Loucy (cell line): ENCODE data around the gene SLC4A9.

Source experiments
- H2AFZ ChIP-seq: fragments of 200-600 bp; sonication (generic); 2 replicates; pipeline ENCODE4 v1.6.0; 2016; ENCODE audit warnings: antibody characterized with exemption, mild to moderate bottlenecking, low read length, moderate library complexity
- H3F3A ChIP-seq: fragments of 200-600 bp; 2 replicates; pipeline ENCODE4 v1.6.0; 2016; ENCODE audit warnings: antibody characterized with exemption, low read depth, mild to moderate bottlenecking
- H3K27me3 ChIP-seq: fragments of 200-600 bp; sonication (generic); 2 replicates; pipeline ENCODE4 v1.6.1; 2014; ENCODE audit warnings: low read length, mild to moderate bottlenecking; ENCODE audit not compliant: insufficient read depth, poor library complexity, severe bottlenecking
- H3K36me3 ChIP-seq: fragments of 200-600 bp; sonication (generic); 2 replicates; pipeline ENCODE4 v1.6.1; 2016; ENCODE audit warnings: low read length; ENCODE audit not compliant: insufficient read depth
- H3K4me1 ChIP-seq: fragments of 200-600 bp; sonication (generic); 2 replicates; pipeline ENCODE4 v1.5.1; 2014; ENCODE audit warnings: low read length, mild to moderate bottlenecking; ENCODE audit not compliant: insufficient read depth, poor library complexity, severe bottlenecking
- H3K4me2 ChIP-seq: fragments of 200-600 bp; sonication (generic); 2 replicates; pipeline ENCODE4 v1.6.0; 2014; ENCODE audit warnings: antibody characterized with exemption, low read length, low read depth, mild to moderate bottlenecking; ENCODE audit not compliant: poor library complexity, severe bottlenecking
- H3K4me3 ChIP-seq: fragments of 200-600 bp; sonication (generic); 2 replicates; pipeline ENCODE4 v1.5.1; 2014; ENCODE audit warnings: low read length, mild to moderate bottlenecking, mixed read lengths; ENCODE audit not compliant: poor library complexity, severe bottlenecking
- H3K79me2 ChIP-seq: fragments of 200-600 bp; sonication (generic); 2 replicates; pipeline ENCODE4 v1.6.1; 2014; ENCODE audit warnings: low read length; ENCODE audit not compliant: insufficient read depth
- H3K9ac ChIP-seq: fragments of 200-600 bp; sonication (generic); 2 replicates; pipeline ENCODE4 v1.6.0; 2014; ENCODE audit warnings: mild to moderate bottlenecking, low read depth, low read length, moderate library complexity; ENCODE audit not compliant: poor library complexity, severe bottlenecking
- H3K9me2 ChIP-seq: fragments of 200-600 bp; sonication (generic); replicated peaks from 2 replicates; pipeline ENCODE4 v1.6.1; 2016; ENCODE audit warnings: low read depth, low read length, mixed read lengths
- H3K9me3 ChIP-seq: fragments of 200-600 bp; sonication (generic); 2 replicates; pipeline ENCODE4 v1.6.1; 2014; ENCODE audit warnings: mild to moderate bottlenecking, antibody characterized with exemption, low read length, low read depth; ENCODE audit not compliant: insufficient read depth
- H4K20me1 ChIP-seq: fragments of 200-600 bp; sonication (generic); 2 replicates; pipeline ENCODE4 v1.6.0; 2014; ENCODE audit warnings: antibody characterized with exemption, low read length, mild to moderate bottlenecking; ENCODE audit not compliant: insufficient read depth, poor library complexity, severe bottlenecking
- CTCF ChIP-seq: fragments of 200-600 bp; sonication (generic); conservative IDR thresholded peaks from 2 replicates; pipeline ENCODE4 v1.5.1; 2014; ENCODE audit warnings: mild to moderate bottlenecking, antibody characterized with exemption, low read length
- EZH2phosphoT487 ChIP-seq: fragments of 200-600 bp; IDR thresholded peaks from 2 replicates; pipeline ENCODE4 v1.6.1; 2018; ENCODE audit warnings: antibody characterized with exemption, mild to moderate bottlenecking, moderate library complexity, borderline replicate concordance

Gene SLC4A9

GRCh38 chr5:140337880-140338279 is 22.1 kb upstream of the SLC4A9 start:
- H3K4me1 ChIP-seq: peaks cover 19% of the 10 kb centered on the region
- no peaks in the 10 kb centered on the region for H3K36me3 ChIP-seq
- no peak overlapping the region for H2AFZ ChIP-seq
- no peaks in the 10 kb centered on the region for H4K20me1 ChIP-seq
- no peaks in the 10 kb centered on the region for H3F3A ChIP-seq
- no peaks in the 10 kb centered on the region for H3K9me2 ChIP-seq
- H3K4me3 ChIP-seq: no peak overlapping the region
- no peak overlapping the region for H3K4me2 ChIP-seq
- no peaks in the 10 kb centered on the region for H3K27me3 ChIP-seq
- no peak for TF ChIP-seq EZH2phosphoT487
- TF ChIP-seq CTCF: no peak
- no peaks in the 10 kb centered on the region for H3K79me2 ChIP-seq
- no peak overlapping the region for H3K9ac ChIP-seq
- H3K9me3 ChIP-seq: no peaks in the 10 kb centered on the region

- Histone ChIP-seq H3F3A (no peaks in the 10 kb centered on the region), H3K4me2 (no peak overlapping the region)
- no peak for TF ChIP-seq CTCF
- no peak for TF ChIP-seq EZH2phosphoT487
Measured at GRCh38 chr5:140338336-140338735, 21.7 kb upstream of the SLC4A9 start.

GRCh38 chr5:140338908-140339307 is 21.1 kb upstream of the SLC4A9 start:
- H3K4me2 ChIP-seq: no peak overlapping the region
- no peaks in the 10 kb centered on the region for H3F3A ChIP-seq
- no peaks in the 10 kb centered on the region for H3K36me3 ChIP-seq

More at GRCh38 chr5:140338336-140338735, 21.7 kb upstream of the SLC4A9 start:
- Histone ChIP-seq H3K9me3 (no peaks in the 10 kb centered on the region), H3K79me2 (no peaks in the 10 kb centered on the region), H3K4me3 (no peak overlapping the region), H3K36me3 (no peaks in the 10 kb centered on the region), H2AFZ (no peak overlapping the region), H3K4me1 (peaks cover 24% of the 10 kb centered on the region), H3K9me2 (no peaks in the 10 kb centered on the region), H3K9ac (no peak overlapping the region), H3K27me3 (no peaks in the 10 kb centered on the region), H4K20me1 (no peaks in the 10 kb centered on the region)

More at GRCh38 chr5:140338908-140339307, 21.1 kb upstream of the SLC4A9 start:
- H3K27me3 ChIP-seq: no peaks in the 10 kb centered on the region
- no peak overlapping the region for H3K4me3 ChIP-seq
- peaks cover 26% of the 10 kb centered on the region for H3K4me1 ChIP-seq
- no peaks in the 10 kb centered on the region for H3K79me2 ChIP-seq
- H3K9ac ChIP-seq: no peak overlapping the region
- TF ChIP-seq EZH2phosphoT487 (no peak), CTCF (no peak)
- H2AFZ ChIP-seq: no peak overlapping the region
- H3K9me2 ChIP-seq: no peaks in the 10 kb centered on the region
- no peaks in the 10 kb centered on the region for H4K20me1 ChIP-seq
- no peaks in the 10 kb centered on the region for H3K9me3 ChIP-seq
